GM21447 (cell line): ENCODE data around the gene NFIA.

ENCODE experiments used
- ATAC-seq: cut with Tn5 transposase; IDR thresholded peaks from one replicate; pipeline ENCODE4 v1.9.1; 2021; ENCODE audit not compliant: unreplicated experiment

Gene NFIA

DNA sequence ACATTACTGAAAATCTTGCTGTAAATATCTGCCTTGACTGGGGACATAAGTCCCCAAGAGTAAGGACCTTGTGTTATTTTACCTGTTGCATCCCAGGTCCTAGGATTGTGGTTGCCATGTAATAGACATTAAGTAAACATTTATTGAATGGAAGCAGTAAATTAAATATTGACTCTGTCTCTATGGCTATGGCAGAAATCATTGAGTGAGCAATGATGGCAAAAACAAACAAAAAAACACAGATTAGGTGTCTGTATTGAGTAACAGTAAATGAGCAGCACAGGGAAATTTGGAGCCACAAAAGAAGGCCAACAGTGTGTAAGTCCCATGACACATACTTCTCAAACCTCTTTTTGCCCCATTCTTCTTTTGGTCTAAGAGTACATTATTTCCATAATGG, 240.4 kb downstream of the NFIA start:
- no peak for ATAC-seq

DNA sequence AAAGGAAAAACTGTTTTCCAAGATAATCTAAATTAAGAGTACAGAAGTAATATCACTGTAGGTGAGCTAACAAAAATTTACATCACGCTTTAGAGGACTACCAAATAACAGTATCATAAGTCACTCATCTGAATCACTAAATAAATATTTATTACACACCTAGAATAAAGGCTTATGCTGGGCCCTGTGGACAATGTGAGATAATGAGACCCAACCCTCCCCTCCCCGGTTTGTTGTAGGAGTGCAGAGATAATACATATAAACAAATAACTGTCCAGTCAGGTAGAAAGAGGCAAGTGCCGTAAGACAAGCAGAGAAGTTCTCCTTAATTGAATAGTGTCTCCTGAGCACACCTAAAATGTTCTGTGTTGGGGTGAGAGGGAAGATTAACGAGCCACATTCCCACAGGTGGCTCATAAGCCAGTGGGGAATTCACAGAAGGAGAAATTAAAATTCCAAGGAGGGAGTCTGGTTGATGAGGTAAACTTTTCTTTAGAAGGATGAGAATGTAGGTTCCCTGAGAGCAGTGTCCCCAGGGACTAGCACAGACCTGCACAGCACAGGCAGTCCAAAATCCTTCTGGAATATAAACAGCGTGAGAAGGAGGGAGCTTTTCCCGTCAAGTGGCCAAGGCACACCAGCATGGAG, 241.4 kb downstream of the NFIA start:
- no peak for ATAC-seq

DNA sequence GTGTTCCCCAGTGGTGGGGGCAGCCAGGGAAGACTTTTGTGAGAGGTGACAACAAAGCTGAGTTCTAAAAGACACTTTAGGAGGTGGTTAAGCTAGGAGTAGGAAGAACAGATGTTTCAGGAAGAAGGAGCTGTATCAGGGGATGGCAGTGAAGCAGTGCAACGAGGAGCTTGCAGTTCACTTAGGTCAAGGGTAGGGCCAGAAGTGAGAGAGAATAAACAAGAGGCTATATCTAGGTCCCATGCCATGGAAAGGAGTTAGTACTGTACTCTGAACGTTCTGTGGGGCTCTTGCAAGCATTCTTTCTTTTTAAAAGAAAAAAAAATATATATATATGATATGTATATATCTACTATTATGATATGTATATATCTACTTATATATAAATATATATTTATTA, 244.4 kb downstream of the NFIA start:
- no peak for ATAC-seq

- no peak for ATAC-seq
Observed at GRCh38 chr1:61327436-61327835, 245.1 kb downstream of the NFIA start.

- ATAC-seq: no peak
Observed at GRCh38 chr1:61329556-61329955, 247.2 kb downstream of the NFIA start.

- ATAC-seq: no peak
Observed at GRCh38 chr1:61330018-61330417, 247.7 kb downstream of the NFIA start.

- ATAC-seq: no peak
Observed at GRCh38 chr1:61330571-61330970, 248.2 kb downstream of the NFIA start.

DNA sequence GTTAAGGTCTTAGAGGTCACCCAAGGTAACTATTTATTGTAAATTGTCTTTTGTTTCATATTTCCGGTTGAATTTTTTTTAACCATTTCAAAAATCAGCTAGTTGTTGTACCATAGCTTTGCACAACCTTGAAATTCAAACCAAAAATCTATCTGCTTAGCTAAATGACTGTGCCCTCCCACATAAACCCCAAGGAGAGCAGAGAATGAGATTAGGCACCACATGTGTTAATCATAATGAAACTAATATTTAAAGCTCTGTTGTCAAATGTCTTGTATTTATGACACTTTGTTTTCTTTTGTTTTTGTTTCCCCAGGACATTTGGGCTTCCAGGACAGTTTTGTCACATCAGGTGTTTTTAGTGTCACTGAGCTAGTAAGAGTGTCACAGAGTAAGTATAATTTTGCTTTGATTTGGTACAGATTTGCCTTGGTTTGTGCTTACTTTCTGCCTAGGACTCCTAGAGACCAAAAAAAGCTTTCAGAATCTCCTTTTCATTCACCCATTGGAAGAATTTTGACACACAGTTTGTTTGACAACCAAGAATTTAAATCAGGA, 249.9 kb downstream of the NFIA start:
- peak; percentile 99 for ATAC-seq

DNA sequence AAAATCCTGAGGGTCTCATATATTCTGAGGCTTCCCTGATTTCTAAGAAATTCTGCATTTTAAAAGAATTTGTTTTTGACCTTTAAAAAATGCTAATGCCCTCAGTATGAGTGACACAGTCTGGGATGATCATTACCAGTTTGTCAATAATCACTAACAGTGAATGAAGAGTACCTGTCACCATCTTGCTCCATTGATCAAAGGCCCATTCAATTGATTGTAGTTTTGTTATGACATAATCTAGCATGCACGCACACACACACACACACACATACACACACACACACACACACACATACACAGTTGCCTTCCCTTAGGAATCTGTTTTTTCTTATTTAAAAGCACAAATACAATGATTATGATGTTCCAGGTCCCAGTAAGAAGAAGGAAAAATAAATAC, 250.4 kb downstream of the NFIA start:
- no peak for ATAC-seq

- ATAC-seq: no peak
Observed at GRCh38 chr1:61334718-61335589, 252.6 kb downstream of the NFIA start.

DNA sequence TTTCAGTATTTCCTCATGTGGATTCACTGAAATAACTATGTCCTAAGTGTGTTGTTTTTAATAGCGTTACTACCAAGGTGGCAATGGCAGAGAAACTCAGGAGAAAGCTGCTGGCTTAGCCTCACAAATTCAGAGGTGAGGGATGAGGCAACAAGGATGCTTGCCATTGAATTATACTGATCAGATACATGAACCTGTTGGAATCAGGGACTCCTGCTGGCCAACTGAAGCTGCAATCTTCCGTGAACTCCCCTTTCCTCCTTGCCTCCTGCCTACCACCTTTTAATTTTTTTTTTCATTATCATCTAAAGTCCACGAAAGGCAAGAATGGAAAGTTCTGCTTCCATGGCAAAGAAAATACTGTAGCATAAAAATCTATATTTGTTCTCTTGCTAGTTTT, 254.7 kb downstream of the NFIA start:
- no peak for ATAC-seq

- no peak for ATAC-seq
Observed at GRCh38 chr1:61337441-61337951, 255.1 kb downstream of the NFIA start.

- no peak for ATAC-seq
Observed at GRCh38 chr1:61337981-61338848, 255.9 kb downstream of the NFIA start.

- ATAC-seq: no peak
Observed at GRCh38 chr1:61338899-61339298, 256.5 kb downstream of the NFIA start.

DNA sequence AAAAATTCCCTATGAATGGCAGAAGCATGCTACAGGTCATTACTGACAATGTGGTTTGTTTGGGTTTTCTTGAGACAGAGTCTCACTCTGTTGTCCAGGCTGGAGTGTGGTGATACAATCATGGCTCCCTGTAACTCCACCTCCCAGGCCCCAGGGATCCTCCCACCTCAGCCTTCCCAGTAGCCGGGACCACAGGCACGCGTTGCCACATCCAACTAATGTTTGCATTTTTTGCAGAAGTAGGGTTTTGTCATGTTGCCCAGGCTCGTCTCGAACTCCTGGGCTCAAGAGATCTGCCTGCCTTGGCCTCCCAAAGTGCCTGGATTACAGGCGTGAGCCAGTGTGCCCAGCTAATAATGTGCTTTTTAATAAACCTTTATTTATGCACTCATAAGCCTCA, 259.1 kb downstream of the NFIA start:
- no peak for ATAC-seq

- ATAC-seq: no peak
Observed at GRCh38 chr1:61343734-61344420, 261.5 kb downstream of the NFIA start.

- ATAC-seq: no peak
Observed at GRCh38 chr1:61344696-61345095, 262.3 kb downstream of the NFIA start.

DNA sequence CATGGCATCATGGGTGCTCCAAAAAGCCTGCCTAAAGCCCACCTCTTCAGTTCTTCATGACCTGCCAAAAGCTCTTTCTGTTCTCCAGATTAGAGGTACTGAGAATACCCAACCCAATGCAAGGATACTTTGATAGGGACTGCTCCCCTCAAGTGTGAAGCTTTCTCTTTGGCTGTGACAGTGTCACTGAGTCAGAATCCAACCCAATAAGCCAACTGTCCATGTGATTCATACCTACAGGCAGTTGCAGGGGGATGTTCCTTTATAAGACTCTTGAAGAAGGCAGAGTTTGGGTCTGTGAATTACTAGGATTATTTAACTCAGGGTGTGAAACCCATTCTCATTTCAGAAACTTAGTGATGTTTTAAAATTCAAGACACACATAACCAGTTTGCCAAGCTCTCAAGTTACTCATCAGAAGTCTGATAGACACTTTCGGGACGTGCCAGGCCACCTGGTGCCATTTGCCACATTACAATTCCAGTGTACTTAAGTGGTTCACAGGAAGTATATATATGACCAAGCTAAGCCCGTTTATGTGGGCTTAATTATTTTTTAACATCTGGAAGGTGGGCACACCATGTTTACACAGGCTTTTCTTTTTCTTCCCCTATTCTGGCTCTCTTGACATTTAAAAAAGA, 265.8 kb downstream of the NFIA start:
- ATAC-seq: no peak

DNA sequence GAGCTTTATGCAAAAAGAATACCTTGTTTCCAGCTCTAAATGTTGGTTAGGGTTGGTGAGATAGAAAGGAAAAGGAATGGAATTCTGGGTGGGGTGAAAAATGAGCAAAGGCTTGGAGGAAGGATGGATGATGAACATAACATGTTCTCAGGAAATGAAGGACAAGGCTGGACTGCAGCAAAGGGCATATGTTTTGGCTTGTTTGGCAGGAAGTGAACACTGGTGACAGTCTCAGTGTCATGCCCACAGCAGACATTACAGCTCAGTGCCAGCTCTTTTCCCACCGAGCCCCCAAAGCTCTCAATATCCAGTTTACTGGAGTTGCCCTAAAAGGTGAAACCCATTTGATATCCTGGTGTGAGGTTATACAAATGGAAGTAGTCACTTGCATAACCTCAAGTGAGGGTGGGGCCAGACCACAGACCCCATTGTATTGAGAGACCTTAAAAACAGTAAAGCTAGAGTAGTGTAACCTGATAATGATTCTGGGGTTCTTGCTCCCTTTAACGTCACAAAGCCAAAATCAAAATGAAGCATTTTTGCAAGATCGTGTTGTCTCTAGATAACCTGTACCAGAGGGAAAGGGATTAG, 270.6 kb downstream of the NFIA start:
- no peak for ATAC-seq
